GM12878 (cell line): ENCODE data around the gene KDM1B. TPM values are rescaled to one million over a fixed set of nuclear protein-coding genes. Genes with fewer than 3 reads are reported as not detected.

Experiments used
- ATF2 ChIP-seq: IDR thresholded peaks from 2 replicates; pipeline ENCODE4 v1.6.1; 2012; ENCODE audit warnings: low read length, inconsistent platforms
- CREM ChIP-seq: IDR thresholded peaks from 2 replicates; pipeline ENCODE4 v1.6.1; 2014; ENCODE audit warnings: antibody characterized with exemption, low read depth
- FOXK2 ChIP-seq: fragments of 450-650 bp; IDR thresholded peaks from 2 replicates; pipeline ENCODE4 v1.6.1; 2017; ENCODE audit warnings: mild to moderate bottlenecking, moderate library complexity
- HSF1 ChIP-seq: fragments of 150-350 bp; IDR thresholded peaks from 2 replicates; pipeline ENCODE4 v1.6.1; 2014; ENCODE audit warnings: mild to moderate bottlenecking, low read depth, low read length
- JUNB ChIP-seq: IDR thresholded peaks from 2 replicates; pipeline ENCODE4 v1.6.1; 2016; ENCODE audit warnings: antibody characterized with exemption, mild to moderate bottlenecking
- KLF5 ChIP-seq: fragments of 450-650 bp; IDR thresholded peaks from 2 replicates; pipeline ENCODE4 v1.6.1; 2014; ENCODE audit warnings: mild to moderate bottlenecking; ENCODE audit not compliant: partially characterized antibody
- NFXL1 ChIP-seq: fragments of 450-650 bp; IDR thresholded peaks from 2 replicates; pipeline ENCODE4 v1.6.1; 2017; ENCODE audit warnings: antibody characterized with exemption, mild to moderate bottlenecking, borderline replicate concordance
- SMARCA5 ChIP-seq: fragments of 450-650 bp; IDR thresholded peaks from 2 replicates; pipeline ENCODE4 v1.6.1; 2017; ENCODE audit warnings: mild to moderate bottlenecking
- SUPT20H ChIP-seq: IDR thresholded peaks from 2 replicates; pipeline ENCODE4 v1.6.1; 2011; ENCODE audit warnings: low read depth, mild to moderate bottlenecking, low read length, moderate library complexity, borderline replicate concordance; ENCODE audit not compliant: control insufficient read depth
- TCF7 ChIP-seq: IDR thresholded peaks from 2 replicates; pipeline ENCODE4 v1.6.1; 2014; ENCODE audit warnings: antibody characterized with exemption, borderline replicate concordance
- ZBED1 ChIP-seq: IDR thresholded peaks from 2 replicates; pipeline ENCODE4 v1.6.1; 2016; ENCODE audit warnings: borderline replicate concordance
- polyA plus RNA-seq, 11 experiments: library from polyadenylated mRNA; depleted of rRNA in 4 of 11; unstranded in 6 of 11; stranded (reverse) in 5 of 11; fragments of >200 nt; fragmentation: Nextera tagmentation in 4 of 11; fragmentation: Illumina TruSeq in 1 of 11; extraction: Ambion mirVana in 4 of 11; extraction: Trizol in 1 of 11; gene quantifications; 1 replicate in 1 of 11; 2 replicates in 10 of 11; pipeline versions ENCODE4 v1.2.1 to v1.2.3, GENCODE V29; 2011 to 2016; ENCODE audit warnings: inconsistent platforms in 2 of 11, missing spikeins in 2 of 11, low read depth in 1 of 11
- total RNA-seq, 4 experiments: library from RNA; depleted of rRNA in 3 of 4; stranded (reverse); fragments of >200 nt in 3 of 4; fragmentation: Illumina TruSeq in 1 of 4; extraction: Trizol in 1 of 4; gene quantifications; 2 replicates each; pipeline versions ENCODE4 v1.2.1 to v1.2.3, GENCODE V29; 2013 to 2021
- TF ChIP-seq, protein P1 (sequence below): fragments of 450-650 bp; IDR thresholded peaks from 2 replicates; pipeline ENCODE4 v1.6.1; 2018; ENCODE audit warnings: mild to moderate bottlenecking, low read depth, moderate library complexity; ENCODE audit not compliant: partially characterized antibody
- TF ChIP-seq, protein P2 (sequence below): fragments of 450-650 bp; IDR thresholded peaks from 2 replicates; pipeline ENCODE4 v1.6.1; 2014; ENCODE audit warnings: mild to moderate bottlenecking
- TF ChIP-seq, protein P3 (sequence below): fragments of 450-650 bp; IDR thresholded peaks from 2 replicates; pipeline ENCODE4 v1.6.1; 2017; ENCODE audit warnings: mild to moderate bottlenecking, moderate library complexity
- TF ChIP-seq, protein P4 (sequence below): IDR thresholded peaks from 2 replicates; pipeline ENCODE4 v1.6.1; 2012; ENCODE audit warnings: mild to moderate bottlenecking, low read depth, low read length

KDM1B gene
- total and polyA plus RNA-seq, 10 of the 15 experiments (the other 5 are each of a cell fraction or from before 2014, with no cell fraction given), result 1.7 to 22.5 (median 13.9) TPM

DNA sequence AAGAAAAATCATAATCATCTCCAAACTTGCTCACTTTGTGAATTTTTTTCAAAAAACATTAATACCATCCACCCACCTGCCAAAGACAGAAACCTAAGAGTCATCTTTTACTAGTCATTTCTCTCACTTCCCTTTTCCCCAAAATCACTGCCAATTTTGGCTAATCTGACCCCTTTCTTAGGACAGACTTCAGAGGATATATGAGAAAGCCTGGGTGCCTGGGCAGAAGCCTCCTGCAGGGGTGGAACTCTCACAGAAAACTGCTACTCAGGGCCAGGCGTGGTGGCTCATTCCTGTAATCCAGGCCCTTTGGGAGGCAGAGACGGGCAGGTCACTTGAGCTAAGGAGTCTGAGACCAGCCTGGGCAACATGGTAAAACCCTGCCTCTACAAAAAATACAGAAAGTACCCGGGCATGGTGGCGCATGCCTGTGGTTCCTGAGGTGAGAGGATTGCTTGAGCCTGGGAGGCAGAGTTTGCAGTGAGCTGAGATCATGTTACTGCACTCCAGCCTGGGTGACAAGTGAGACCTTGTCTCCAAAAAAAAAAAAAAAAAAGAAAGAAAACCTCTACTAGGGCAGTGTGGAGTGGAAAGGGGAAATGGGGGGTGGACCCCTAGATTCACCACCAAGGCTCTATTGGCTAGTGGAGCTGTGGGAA, 105.4 kb downstream of the KDM1B start (continued):
- TF ChIP-seq, protein P1, sequence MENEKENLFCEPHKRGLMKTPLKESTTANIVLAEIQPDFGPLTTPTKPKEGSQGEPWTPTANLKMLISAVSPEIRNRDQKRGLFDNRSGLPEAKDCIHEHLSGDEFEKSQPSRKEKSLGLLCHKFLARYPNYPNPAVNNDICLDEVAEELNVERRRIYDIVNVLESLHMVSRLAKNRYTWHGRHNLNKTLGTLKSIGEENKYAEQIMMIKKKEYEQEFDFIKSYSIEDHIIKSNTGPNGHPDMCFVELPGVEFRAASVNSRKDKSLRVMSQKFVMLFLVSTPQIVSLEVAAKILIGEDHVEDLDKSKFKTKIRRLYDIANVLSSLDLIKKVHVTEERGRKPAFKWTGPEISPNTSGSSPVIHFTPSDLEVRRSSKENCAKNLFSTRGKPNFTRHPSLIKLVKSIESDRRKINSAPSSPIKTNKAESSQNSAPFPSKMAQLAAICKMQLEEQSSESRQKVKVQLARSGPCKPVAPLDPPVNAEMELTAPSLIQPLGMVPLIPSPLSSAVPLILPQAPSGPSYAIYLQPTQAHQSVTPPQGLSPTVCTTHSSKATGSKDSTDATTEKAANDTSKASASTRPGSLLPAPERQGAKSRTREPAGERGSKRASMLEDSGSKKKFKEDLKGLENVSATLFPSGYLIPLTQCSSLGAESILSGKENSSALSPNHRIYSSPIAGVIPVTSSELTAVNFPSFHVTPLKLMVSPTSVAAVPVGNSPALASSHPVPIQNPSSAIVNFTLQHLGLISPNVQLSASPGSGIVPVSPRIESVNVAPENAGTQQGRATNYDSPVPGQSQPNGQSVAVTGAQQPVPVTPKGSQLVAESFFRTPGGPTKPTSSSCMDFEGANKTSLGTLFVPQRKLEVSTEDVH, result no peak
- TF ChIP-seq CREM, result peak; percentile 72; the same call in 1 of the 2 replicates
- no peak for TF ChIP-seq FOXK2
- no peak for TF ChIP-seq SMARCA5
- no peak for TF ChIP-seq NFXL1
- TF ChIP-seq, protein P2, sequence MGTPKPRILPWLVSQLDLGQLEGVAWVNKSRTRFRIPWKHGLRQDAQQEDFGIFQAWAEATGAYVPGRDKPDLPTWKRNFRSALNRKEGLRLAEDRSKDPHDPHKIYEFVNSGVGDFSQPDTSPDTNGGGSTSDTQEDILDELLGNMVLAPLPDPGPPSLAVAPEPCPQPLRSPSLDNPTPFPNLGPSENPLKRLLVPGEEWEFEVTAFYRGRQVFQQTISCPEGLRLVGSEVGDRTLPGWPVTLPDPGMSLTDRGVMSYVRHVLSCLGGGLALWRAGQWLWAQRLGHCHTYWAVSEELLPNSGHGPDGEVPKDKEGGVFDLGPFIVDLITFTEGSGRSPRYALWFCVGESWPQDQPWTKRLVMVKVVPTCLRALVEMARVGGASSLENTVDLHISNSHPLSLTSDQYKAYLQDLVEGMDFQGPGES, result no peak
- no peak for TF ChIP-seq TCF7
- no peak for TF ChIP-seq SUPT20H
- TF ChIP-seq ZBED1, result peak; percentile 89
- TF ChIP-seq HSF1, result no peak
- TF ChIP-seq KLF5, result no peak
- peak; percentile 93 for TF ChIP-seq ATF2
- TF ChIP-seq, protein P3, sequence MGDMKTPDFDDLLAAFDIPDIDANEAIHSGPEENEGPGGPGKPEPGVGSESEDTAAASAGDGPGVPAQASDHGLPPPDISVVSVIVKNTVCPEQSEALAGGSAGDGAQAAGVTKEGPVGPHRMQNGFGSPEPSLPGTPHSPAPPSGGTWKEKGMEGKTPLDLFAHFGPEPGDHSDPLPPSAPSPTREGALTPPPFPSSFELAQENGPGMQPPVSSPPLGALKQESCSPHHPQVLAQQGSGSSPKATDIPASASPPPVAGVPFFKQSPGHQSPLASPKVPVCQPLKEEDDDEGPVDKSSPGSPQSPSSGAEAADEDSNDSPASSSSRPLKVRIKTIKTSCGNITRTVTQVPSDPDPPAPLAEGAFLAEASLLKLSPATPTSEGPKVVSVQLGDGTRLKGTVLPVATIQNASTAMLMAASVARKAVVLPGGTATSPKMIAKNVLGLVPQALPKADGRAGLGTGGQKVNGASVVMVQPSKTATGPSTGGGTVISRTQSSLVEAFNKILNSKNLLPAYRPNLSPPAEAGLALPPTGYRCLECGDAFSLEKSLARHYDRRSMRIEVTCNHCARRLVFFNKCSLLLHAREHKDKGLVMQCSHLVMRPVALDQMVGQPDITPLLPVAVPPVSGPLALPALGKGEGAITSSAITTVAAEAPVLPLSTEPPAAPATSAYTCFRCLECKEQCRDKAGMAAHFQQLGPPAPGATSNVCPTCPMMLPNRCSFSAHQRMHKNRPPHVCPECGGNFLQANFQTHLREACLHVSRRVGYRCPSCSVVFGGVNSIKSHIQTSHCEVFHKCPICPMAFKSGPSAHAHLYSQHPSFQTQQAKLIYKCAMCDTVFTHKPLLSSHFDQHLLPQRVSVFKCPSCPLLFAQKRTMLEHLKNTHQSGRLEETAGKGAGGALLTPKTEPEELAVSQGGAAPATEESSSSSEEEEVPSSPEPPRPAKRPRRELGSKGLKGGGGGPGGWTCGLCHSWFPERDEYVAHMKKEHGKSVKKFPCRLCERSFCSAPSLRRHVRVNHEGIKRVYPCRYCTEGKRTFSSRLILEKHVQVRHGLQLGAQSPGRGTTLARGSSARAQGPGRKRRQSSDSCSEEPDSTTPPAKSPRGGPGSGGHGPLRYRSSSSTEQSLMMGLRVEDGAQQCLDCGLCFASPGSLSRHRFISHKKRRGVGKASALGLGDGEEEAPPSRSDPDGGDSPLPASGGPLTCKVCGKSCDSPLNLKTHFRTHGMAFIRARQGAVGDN, result no peak
- TF ChIP-seq, protein P4, sequence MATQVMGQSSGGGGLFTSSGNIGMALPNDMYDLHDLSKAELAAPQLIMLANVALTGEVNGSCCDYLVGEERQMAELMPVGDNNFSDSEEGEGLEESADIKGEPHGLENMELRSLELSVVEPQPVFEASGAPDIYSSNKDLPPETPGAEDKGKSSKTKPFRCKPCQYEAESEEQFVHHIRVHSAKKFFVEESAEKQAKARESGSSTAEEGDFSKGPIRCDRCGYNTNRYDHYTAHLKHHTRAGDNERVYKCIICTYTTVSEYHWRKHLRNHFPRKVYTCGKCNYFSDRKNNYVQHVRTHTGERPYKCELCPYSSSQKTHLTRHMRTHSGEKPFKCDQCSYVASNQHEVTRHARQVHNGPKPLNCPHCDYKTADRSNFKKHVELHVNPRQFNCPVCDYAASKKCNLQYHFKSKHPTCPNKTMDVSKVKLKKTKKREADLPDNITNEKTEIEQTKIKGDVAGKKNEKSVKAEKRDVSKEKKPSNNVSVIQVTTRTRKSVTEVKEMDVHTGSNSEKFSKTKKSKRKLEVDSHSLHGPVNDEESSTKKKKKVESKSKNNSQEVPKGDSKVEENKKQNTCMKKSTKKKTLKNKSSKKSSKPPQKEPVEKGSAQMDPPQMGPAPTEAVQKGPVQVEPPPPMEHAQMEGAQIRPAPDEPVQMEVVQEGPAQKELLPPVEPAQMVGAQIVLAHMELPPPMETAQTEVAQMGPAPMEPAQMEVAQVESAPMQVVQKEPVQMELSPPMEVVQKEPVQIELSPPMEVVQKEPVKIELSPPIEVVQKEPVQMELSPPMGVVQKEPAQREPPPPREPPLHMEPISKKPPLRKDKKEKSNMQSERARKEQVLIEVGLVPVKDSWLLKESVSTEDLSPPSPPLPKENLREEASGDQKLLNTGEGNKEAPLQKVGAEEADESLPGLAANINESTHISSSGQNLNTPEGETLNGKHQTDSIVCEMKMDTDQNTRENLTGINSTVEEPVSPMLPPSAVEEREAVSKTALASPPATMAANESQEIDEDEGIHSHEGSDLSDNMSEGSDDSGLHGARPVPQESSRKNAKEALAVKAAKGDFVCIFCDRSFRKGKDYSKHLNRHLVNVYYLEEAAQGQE, result 0 out of 2 replicates have a peak, but pooled peaks have one; percentile 19
- TF ChIP-seq JUNB, result peak; percentile 88
